Prostate gland (tissue), 2 donors: Measurements from ENCODE around the gene DROSHA.

Experiments
- CTCF ChIP-seq, 4 experiments: fragments of 200-600 bp in 2 of 4; fragments of 450-650 bp in 2 of 4; sonication (generic) in 2 of 4; IDR thresholded peaks; 1 replicate in 3 of 4; 2 replicates in 1 of 4; pipeline ENCODE4 v1.5.1; 2016 to 2019; ENCODE audit warnings: antibody characterized with exemption in 4 of 4, mild to moderate bottlenecking in 2 of 4, moderate library complexity in 2 of 4
- POLR2A ChIP-seq: fragments of 450-650 bp; IDR thresholded peaks from one replicate; pipeline ENCODE4 v1.6.1; 2016; ENCODE audit warnings: antibody characterized with exemption, mild to moderate bottlenecking

DNA sequence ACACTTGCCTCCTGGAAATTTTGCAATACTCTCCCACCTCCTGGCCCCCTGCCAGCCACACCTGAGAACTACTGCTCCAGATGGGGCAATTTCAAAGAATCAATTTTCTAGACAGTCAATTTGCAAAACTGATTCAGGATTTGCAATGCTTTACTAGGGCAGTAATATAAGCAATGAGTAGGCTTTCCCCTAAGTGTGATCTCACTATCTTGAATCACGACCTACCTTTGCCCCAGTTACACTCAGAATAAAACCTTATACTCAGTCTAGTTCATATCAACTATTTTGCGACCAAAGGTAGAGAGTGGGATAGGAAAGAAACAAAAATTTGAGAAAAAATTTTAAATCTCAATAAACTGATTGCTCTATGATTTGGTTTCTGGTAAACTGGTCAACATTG lies 54.4 kb downstream of the DROSHA start:
- TF ChIP-seq CTCF (IDR thresholded peaks at IDR 0.05) = no peak
- no peak for TF ChIP-seq POLR2A
